Adrenal gland (tissue), 5 donors: Measurements from ENCODE around the gene LIMS1.

Experiments
- CTCF ChIP-seq, 6 experiments: fragments of 450-650 bp in 4 of 6; fragments of 200-600 bp in 2 of 6; sonication (generic) in 1 of 6; IDR thresholded peaks; 1 replicate in 5 of 6; 2 replicates in 1 of 6; pipeline versions ENCODE4 v1.5.1 to v1.8.0; 2016 to 2021; ENCODE audit warnings: antibody characterized with exemption in 6 of 6, mild to moderate bottlenecking in 2 of 6, moderate library complexity in 1 of 6
- POLR2A ChIP-seq, 2 donors: fragments of 450-650 bp; IDR thresholded peaks; one replicate each; pipeline ENCODE4 v1.6.1; 2017; ENCODE audit warnings: antibody characterized with exemption in 2 of 2, mild to moderate bottlenecking in 2 of 2, moderate library complexity in 1 of 2
- donor health status: DM: no; HTN: no; CAD: no.

GRCh38 chr2:108547606-108548005 is 13.3 kb downstream of the LIMS1 start:
- TF ChIP-seq CTCF (IDR thresholded peaks at IDR 0.05) (no peak), POLR2A (IDR thresholded peaks at IDR 0.05) (no peak)
